ENCODE data around the gene VANGL1.

GRCh38 chr1:115644109-115644508 is 2.3 kb downstream of the VANGL1 start:
- TF ChIP-seq POLR2AphosphoS5 (IDR thresholded peaks at IDR 0.05) (no peak), POLR2A (IDR thresholded peaks at IDR 0.05) (no peak), CTCF (IDR thresholded peaks at IDR 0.05) (no peak)

Data from prostate gland (tissue), 2 donors.